ENCODE data around the gene ITPK1.

ITPK1 gene

DNA sequence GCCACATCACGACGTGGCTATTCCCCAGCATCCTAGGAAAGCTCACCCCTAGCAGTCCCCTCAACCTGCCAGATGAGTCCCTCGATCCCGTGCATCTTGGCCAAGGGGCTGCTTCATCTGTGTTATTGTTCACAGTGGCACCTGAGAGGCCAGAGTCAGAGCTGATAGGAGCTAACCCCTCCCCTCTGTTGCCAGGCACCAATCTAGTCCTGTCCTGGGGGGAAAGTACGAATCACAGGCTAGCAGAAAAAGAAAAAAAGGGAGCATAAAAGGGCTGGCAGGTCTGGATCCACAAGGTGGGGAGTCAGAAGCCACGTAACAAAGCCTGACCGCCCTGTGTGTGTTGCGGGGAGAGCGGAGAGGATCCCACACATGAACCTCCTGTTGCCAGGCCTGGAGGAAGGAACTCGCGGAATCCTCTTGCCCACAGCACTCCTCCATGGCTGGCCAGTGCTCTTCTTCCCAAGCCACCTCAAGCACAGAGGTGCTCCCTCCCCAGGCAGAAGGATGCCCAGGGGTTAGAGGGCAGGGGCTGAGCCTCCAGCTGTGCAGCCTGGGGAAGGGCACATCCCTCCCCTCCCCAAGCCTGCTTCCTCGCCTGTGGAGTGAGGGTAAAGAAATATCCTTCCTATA lies 91.8 kb downstream of the ITPK1 start:
- no peak for DNase-seq

DNA sequence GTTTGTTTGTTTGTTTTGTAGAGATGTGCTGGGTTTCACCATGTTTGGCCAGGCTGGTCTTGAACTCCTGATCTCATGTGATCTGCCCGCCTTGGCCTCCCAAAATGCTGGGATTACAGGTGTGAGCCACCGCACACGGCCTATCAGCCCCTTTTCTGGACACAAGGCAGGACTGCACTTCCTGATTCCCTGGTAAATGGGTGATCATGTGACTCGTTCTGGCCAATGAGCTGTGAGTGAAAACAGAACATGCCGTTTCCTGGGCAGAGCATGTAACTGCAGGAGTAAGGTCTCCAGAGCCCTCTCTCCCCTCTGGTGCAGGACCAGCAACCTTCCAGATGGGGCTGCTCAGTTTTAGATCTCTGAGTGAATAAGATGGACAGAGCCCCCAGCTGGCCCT lies 92.7 kb downstream of the ITPK1 start:
- no peak for DNase-seq

GRCh38 chr14:93019970-93020369 lies 95.8 kb downstream of the ITPK1 start:
- no peak for DNase-seq

GRCh38 chr14:93019367-93019843 lies 96.3 kb downstream of the ITPK1 start:
- DNase-seq: no peak

DNA sequence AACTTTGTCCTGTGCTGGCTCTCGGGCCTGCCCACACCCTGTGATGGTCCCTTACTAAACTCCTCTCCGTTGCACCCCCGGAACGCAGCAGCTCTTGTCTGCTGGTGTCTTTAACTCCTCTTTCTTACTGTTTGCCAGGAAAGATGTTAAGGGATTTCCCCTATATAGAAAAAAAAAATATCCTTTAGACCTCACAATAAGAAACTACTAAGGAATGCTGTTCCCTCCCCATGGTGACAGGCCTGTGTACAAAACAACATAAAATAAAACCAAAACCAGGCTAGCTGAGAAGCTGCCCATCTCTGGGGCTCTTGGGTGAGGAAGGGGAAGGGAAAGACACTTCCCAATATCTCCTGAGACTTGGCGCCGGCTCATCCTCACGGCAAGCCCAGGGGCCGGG lies 97.4 kb downstream of the ITPK1 start:
- DNase-seq: no peak

DNA sequence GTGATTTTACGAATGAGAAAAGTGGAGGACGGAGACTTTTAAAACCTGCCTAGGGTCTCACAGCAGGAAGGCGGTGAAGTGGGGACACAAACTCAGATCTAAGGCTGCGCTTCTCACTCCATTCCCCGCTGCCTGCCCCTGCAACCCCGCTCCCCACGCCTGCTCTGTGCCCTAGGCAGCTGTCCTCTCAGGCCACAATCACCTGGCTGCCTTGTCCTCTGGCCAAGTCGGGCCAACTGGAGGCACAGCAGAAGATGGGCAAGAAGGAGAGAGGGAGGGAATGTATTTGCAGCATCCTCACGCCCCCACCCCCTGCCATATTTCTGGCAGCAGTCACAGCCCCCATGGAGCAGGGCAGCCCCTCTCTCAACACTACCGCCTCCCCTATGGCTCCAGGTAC lies 97.8 kb downstream of the ITPK1 start:
- DNase-seq: no peak

GRCh38 chr14:93017301-93017797 lies 98.4 kb downstream of the ITPK1 start:
- DNase-seq: no peak

DNA sequence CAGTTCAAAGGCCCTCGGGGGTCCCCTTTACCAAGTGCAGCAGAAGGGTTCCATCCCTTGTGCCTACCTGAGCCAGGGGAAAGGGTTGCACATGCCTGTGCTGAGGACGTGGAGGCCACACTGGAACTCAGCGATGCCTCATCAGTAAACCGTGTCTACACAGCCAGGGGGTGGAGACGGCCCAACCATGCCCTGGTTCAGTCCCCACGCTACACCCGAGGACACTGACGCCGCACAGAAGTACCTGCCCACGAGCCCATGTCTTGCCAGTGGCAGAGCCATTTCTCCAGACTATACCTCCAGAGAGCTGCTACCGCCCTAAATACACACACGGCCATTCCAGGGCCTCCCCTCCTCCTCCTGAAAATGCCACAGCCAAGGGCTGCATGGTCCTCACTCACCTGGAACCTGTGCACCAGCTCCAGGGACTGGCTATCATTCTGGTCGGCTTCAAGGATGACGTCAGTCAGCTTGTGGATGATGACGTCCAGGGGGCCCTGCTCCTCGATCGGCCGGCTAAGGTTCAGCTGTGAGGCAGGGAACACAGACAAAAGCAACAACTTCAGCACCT lies 99.4 kb downstream of the ITPK1 start:
- DNase-seq: no peak

GRCh38 chr14:93015505-93015904 lies 100.2 kb downstream of the ITPK1 start:
- DNase-seq: no peak

DNA sequence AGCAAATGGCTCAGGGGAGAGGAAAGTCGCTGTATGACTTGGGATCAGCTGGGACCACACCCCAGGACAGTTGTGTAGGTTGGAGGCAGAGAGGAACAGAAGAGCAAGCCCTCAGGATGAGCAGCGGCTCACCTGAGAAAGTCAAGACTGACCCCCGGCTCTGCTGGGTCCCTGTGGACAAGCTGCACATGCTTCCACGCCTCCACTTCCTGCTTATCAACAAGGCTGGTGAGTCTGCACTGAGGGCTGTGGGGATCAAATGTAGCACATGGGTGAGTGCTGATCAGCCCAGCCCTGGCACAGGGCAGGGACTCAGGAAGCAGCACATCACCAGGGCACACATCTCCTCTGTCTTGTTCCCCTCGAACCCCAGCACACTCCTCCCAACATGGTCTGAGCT lies 100.7 kb downstream of the ITPK1 start:
- no peak for DNase-seq

DNA sequence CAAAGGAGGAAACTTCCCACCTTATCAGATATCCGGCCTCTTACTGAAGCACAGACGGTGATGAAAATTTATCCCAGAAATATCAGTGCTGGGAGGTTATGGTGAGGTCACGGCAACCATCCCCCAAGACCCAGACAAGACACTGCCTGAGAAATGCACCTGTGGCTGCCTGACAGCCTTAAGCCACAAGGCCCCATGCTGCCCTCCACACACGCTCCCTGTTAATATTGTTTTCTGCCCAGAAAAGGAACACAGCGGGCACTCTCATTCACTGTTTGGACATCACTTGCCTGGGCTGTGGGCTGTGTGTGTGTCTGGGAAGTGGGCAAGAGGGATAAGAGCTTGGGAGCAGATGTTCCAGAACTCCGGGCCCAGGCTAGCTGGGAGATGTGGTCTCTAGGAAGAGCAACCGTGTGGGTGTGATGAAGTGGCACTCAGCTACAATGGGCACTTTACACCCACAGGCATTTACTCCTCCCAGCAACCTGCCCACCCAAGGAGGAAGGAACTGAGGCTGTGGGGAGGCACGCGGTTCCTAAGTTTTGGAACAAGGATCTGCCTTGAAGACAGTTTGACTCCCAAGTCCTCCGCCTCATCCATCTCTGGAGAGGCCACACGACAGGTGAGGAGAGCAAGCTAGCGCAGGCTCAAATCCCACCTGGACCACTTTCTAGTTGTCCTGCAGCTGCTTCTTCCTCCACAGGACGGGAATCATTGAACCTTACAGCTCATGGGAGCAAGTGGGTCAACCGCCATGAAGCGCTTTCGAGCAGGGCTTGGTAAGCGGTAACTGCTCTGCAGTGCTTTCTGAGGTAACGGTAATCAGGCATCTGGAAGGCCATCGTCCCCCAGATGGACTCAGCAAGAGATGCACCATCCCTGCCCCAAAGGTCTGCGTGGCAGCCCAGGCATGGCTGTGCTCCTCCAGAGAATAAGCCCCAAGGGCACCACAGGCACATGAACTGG lies 101.4 kb downstream of the ITPK1 start:
- DNase-seq: no peak

GRCh38 chr14:93012951-93013719 lies 102.6 kb downstream of the ITPK1 start:
- no peak for DNase-seq

DNA sequence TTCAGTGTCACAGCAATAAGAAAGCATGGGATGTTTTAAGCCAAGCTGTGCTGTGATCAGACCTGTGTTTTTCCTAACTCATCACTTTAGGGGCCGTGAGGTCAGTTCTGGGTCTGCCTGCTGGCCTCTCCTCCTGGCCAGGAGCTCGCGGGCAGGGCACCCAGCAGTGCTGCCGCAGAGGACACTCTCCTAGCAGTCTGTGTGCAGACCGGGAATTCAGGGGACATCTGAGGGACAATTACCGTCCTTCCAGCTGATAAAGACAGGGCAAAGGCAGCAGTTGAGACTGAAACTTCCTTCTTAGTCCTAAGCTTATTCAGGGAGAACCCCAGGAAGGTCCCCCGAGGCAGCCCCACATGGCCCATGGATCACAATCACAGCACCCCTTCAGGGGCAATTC lies 103.2 kb downstream of the ITPK1 start:
- no peak for DNase-seq

GRCh38 chr14:93011650-93012325 lies 103.9 kb downstream of the ITPK1 start:
- DNase-seq: no peak

GRCh38 chr14:93011141-93011529 lies 104.6 kb downstream of the ITPK1 start:
- DNase-seq: no peak

- DNase-seq: no peak
Measured at GRCh38 chr14:93010522-93011140, 105.1 kb downstream of the ITPK1 start.

DNA sequence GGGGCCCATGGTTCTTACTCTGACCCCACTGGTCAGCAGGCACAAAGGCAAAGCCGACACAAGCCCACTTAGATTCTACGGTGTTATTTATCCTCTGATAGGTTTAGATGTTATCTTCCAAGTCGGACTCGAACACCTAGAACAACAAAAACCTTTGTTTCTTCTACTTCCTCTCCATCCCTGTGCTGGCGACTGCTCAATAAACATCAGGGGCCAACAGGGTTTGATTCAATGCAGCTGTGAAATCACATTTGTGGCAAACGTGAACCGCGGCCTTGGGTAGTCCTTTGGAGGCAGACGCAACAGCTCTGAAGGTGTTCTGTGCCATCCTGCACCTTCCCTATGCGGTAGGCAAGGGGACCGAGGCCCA lies 105.6 kb downstream of the ITPK1 start:
- no peak for DNase-seq

- DNase-seq: no peak
Measured at GRCh38 chr14:93009471-93010129, 106.1 kb downstream of the ITPK1 start.

- DNase-seq: no peak
Measured at GRCh38 chr14:93008381-93008780, 107.3 kb downstream of the ITPK1 start.

GRCh38 chr14:93007225-93007997 lies 108.3 kb downstream of the ITPK1 start:
- DNase-seq: no peak
